Activated gamma-delta T cell treated with anti-CD3 and anti-CD28 coated beads, Interleukin-2, amount 50 U/mL, for 16 hours (primary cell): ENCODE measurements around the gene ATRAID.
"Not testable (repeated sequence)": the region's sequence is repeated elsewhere in the genome, so short reads cannot be mapped to it uniquely, and the experiment has no call there.

ENCODE experiments used
- DNase-seq: peaks from one replicate; pipeline ENCODE4 v3.0.0-alpha.2; 2020; ENCODE audit warnings: low read depth

The ATRAID gene, protein sequence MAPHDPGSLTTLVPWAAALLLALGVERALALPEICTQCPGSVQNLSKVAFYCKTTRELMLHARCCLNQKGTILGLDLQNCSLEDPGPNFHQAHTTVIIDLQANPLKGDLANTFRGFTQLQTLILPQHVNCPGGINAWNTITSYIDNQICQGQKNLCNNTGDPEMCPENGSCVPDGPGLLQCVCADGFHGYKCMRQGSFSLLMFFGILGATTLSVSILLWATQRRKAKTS

DNA sequence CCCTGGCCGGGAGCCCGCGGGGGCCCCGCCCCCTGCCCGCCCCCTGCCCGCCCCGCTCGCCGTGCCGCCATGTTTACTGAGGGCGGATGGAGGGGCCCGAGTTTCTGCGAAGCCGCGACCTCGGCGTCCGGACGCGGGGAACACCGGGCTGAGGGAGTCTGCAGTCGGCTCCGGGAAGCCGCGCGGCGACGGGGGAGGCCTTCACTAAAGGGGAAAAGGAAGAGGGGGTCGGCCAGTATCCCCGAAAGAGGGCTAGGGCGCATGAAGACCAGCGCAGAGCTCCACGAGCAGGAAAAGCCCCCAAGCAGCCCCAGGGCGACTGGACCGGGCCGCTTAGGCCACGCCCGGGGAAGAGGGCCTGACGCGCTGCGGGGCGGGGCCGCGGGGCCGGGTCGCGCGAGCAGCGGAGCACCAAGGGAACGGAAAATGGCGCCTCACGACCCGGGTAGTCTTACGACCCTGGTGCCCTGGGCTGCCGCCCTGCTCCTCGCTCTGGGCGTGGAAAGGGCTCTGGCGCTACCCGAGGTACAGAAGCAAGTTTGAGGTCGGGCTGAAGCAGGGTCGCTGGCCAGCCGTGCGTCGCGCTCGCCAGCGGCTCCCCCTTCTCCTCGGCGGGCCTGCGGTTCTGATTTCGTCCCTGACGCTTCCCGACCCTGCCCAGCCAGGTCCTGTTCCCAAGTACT, at the start of gene ATRAID, which contains the start of gene SLC5A6:
TSS of gene ATRAID (plus strand) at position 99 of the 683 bp plus-strand sequence. CDS start at position 427, 328 bp downstream.
TSS of gene SLC5A6 (minus strand) at position 326 of the 683 bp plus-strand sequence. CDS start 4,618 bp downstream, outside the sequence.
- DNase-seq = peak; percentile 80

DNA sequence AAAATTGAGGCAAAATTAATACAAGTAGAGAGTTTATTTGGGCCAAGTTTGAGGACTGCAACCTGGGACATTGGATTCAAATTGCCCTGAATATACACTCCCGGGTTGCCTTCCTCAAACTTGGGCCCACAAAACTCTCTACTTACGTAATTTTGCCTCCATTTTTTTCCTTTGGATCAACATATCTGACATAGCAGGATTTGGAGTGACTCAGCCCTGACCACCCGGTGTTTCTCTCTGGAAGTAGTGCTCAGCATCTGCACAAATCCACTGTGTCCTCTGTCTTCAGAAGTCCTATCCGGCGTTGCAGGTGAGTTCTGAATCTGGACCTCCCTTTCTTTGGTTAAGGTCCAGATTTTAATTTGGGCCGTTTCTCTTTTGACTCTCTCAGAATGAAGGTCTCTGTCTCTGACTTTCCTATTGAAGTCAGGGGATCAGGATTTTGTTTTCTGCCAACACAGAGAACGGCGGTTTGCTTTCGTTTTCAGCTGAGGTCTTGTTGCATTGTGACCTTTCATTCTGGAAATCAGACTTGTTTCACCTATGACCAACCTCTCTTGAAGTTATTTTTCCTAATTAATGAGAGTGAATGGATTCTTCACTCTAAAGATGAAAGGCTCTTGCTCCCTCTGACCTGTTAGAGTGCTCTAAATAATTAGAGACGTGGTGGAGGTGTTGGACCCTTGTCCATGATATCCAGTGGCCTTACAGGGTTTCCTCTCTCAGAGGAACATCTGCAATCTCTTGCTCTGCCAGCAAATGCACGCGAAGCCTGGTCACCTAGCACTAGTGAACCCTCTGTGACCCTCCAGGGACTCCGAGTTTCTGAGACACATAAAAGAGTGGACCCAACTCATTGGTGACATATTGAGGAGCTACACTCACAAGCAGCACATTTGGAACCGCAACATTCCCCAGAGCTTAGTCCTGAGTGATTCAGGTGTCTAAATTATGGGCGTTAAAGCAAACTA, 49.4 kb upstream of the ATRAID start:
- no peak for DNase-seq

DNA sequence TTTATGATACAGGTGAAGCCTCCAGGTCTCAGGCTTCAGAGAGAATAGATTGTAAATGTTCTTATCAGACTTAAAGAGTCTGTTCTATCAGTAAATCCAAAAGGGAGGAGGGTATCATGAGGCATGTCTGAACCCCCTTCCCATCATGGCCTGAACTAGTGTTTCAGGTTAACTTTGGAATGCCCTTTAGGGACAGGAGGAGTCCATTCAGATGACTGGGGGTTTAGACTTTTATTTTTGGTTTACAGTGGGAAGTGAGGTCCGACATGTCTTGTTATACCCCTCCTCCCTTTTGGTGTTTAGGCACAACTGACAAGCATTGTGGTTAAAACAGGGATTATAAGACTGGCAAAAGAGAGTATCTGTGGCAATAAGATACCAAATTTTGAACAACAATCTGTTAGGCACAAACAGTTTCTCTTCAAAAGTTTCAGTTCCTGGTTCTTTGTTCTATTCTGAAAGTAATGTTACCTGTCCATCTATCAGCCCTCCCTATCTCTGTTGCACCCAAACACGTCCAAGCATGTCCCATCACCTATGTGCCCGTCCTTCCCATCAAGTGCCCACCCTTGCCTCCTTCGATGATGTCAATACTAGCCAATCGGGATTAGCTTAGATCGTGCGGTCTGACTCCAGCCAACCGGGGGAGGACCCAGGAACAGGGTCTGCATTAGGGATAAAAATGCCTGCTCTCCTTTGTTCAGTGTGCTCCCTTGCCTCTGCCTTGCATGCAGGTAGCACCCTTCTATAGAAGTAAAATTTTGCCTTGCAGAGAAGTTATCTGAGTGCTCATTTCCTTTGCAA, 46.7 kb upstream of the ATRAID start:
- no peak for DNase-seq

DNA sequence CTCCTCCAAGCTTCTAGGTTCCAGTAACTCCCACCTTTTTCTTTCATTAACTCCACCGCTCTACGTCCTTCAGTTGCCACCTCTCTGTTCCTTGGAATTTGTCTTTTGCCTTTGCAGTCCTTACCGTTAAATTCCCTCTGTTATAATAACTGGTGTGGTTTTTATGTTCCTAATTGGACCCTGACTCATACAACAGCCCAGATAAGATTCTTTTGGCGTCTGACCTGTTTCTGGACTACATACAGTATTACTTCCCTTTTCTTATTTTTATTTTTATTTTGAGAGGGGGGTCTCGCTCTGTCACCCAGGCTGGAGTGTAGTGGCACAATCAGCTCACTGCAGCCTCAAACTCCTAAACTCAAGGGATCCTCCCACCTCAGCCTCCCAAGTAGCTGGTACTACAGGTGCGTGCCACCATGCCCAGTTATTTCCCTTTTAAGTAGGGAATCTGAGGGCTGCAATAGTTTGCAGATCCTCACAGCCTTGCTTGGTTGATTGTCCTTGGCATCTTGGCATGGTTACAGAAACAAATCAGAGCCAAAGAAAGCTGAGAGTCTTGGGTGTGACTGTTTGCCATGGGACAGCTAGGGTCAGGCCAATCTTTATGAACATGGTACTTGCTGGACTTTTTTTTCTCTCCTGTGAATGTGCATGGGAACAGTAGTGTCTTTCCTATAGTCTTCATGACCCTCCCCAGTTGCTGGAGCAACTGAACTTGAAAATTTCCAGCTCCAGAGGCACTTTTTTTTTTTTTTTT, 41.1 kb upstream of the ATRAID start:
- DNase-seq = no peak

DNA sequence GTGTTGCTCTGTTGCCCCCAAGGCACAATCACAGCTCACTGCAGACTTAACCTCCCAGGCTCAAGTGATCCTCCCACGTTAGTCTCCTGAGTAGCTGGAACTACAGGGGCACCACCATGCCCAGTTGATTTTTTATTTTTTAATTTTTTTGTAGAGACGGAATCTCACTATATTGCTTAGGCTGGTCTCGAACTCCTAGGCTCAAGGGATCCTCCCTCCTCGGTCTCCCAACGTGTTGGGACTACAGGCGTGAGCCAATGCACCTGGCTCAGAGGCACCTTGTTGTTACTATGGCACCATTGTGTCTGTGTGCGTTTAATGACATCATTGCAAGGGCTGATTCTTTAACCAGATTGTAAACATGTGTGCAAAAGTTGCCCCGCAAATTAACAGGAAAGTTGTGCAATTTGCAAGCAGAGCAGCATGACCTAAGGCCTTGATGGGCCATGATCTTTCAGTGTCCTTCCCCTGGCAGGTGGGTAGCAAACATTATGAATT, 40.4 kb upstream of the ATRAID start:
- no peak for DNase-seq

DNA sequence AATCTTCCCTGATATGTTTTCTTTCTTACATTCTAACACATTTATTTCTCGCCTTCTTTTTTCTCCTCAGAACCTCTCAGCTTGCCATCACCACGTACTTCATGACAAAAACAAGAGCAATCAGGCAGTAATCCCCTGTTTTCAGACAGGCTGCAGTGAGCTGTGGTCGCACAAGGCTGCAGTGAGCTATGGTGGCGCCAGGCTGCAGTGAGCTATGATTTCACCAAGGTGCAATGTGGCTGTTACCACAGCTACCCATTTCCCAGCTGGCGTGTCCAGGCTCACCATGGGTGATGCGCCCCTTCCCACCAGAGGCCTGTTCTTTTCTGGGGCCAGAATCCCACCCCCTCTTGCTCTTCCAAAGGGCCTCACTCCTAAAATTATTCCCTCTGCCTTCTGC, 37.2 kb upstream of the ATRAID start:
- no peak for DNase-seq

DNA sequence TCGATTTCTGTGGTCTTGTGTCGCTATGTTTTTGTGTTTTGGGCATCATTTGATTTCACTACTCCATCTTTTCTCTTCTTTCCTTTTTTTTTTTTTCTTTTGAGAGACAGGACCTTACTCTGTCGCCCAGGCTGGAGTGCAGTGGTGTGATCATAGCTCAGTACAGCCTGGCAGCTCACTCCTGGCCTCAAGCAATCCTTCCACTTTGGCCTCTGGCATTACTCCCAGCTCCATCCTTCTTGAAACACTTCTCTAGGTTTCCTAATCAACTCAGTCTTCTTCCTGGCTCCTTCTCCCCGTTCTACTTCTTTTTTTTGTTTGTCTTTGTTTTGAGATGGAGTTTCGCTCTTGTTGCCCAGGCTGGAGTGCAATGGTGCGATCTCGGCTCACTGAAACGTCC, 36.5 kb upstream of the ATRAID start:
- DNase-seq = no peak

DNA sequence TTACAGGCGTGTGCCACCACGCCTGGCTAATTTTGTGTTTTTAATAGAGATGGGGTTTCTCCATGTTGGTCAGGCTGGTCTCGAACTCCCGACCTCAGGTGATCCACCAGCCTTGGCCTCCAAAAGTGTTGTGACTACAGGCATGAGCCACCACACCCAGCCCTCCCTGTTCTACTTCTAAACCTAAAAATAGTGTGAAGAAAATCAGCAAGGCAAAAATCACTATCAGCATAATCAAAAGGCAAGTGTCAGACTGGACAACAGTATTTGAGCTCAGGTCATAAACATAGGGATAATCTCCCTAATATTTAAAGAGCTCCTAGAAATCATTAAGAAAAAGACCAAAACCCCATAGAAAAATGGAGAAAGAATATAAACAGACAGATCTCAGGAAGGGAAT, 36.1 kb upstream of the ATRAID start:
- DNase-seq = not testable (repeated sequence)

DNA sequence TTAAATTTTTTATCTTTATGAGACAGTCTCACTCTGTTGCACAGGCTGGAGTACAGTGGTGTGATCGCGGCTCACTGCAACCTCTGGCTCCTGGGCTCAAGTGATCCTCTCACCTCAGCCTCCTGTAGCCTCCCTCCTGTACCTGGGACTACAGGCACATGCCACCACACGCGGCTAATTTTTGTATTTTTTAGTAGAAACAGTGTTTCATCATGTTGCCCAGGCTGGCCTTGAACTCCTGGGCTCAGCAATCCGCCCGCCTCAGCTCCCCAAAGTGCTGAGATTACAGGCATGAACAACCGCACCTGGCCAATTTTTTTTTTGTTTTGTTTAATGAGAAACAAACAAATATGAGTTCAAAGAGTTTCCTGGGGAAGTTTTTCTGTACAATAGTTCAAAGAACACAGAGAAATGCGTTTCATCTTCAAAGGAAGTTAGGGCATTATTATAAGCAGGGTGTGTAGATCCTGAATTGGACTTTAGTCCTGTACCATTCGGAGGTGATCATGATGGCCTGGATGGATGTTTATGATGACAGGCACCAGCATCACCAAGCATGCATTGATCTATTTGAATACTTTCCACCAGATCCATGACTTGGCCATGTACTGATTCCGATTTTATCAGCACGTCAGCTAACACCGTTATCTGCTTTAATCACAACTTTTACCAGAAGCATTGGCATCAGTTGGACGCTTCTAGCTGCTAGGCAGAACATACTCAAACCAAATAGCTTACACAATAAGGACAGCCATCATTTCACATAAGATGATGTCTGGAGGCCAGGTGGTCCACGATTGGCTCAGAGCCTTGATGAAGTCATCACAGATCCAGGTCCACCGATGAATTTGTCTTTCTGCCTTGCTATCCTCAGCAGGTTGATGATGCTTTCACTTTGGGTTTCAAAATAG, 34.1 kb upstream of the ATRAID start:
- DNase-seq = no peak

DNA sequence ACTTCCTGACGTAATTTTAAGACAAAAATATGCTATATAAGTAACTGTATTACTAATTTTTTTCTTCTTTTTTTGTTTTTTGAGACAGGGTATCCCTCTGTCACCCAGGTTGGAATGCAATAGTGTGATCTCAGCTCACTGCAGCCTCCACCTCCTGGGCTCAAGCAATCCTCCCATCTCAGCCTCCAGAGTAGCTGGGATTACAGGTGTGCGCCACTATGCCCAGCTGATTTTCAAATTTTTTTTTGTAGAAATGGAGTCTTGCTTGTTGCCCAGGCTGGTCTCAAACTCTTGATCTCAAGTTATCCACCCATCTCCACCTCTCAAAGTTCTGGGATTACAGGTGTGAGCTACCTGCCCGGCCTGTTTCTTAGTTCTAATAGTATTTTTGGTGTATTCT, 33.4 kb upstream of the ATRAID start:
- DNase-seq = no peak

DNA sequence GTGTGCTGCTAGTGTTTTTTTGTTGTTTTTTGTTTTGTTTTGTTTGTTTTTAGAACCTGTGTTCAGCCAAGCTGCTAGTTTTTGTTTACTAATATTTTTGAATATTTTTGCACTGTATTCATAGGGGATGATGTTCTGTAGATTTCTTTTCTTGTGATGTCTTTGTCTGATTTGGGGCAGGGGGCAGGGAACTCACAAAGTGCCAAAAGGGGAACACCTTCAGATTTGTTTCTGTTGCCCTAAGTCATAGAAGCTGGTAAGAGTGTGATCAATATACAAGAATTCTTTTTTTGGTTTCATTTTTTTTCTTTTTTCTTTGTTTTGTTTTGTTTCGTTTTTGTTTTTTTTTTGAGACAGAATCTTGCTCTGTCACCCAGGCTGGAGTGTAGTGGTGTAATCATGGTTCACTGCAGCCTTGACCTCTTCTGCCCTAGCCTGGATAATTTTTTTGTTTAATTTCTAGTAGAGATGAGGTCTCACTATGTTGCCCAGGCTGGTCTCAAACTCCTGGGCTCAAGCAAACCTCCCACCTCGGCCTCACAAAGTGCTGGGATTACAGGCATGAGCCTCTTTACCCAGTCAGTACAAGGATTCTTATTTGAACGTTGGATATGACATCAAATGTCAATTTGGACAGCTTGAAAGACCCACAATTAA, 32.4 kb upstream of the ATRAID start:
- no peak for DNase-seq

DNA sequence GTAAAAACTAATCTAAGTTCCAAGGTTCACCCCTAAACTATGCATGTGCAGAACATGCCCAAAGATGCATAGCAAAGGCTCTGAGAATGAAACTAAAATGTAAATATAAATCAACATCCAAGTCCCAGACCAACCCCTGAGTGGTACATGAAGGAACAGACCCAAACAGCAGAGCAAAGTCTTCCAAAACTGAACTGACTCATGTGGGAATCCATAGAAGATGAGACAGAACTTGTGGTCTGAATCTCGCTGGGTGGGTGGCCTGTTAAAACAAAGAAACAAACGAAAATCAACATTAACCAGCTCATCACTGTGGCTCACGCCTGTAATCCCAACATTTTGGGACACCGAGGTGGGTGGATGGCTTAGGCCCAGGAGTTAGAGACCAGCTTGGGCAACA, 29.5 kb upstream of the ATRAID start:
- no peak for DNase-seq

DNA sequence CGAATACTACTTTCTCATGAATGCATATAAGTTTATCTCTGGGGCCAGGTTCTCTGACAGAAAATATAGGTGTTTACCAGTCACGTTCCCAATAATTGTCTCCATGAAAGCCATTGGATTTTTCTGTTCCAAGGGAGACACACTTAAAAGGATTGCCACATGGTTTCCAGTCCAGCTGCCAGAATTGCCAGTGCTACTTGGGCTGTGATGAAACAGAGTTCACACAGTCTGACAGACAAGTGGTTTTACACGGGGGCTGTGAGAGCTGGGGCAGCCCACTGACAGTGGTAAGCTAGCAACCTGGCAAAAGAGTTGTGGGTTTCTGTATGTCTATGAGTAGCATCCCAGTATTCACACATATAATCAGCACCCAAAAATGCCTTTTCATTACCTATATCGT, 27.7 kb upstream of the ATRAID start:
- DNase-seq = no peak

DNA sequence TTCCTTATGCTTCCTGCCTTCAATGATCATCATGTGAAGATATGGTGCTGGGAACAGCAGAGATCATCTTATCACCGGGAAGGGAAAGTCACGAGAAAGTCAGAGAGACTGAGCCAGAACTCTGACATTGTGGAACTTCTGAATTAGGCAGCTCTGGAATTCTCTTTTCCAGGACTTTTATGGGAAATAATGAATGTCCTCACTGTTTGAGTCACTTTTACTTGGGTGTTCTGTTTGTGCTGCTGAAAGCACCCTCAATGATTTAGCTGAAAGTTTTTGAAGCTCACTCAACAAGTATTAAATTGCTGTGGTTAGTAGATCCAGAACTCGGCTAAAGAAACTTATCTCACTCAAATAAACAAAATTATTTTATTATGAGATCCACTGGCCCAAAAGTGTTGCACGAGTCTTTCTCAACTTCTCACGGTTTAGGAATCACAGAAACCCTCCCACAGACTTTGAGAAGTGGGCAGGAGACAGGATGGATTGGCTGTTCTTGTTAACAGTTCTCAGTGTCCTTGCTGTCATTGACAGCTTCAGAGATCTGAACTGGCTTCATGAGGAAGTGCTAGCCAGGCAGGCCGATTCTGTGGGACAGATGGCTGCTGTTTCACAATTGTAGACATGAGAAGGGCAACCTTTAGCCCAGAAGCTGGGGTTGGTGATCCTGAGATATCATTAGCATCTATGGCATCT, 26.4 kb upstream of the ATRAID start:
- no peak for DNase-seq

DNA sequence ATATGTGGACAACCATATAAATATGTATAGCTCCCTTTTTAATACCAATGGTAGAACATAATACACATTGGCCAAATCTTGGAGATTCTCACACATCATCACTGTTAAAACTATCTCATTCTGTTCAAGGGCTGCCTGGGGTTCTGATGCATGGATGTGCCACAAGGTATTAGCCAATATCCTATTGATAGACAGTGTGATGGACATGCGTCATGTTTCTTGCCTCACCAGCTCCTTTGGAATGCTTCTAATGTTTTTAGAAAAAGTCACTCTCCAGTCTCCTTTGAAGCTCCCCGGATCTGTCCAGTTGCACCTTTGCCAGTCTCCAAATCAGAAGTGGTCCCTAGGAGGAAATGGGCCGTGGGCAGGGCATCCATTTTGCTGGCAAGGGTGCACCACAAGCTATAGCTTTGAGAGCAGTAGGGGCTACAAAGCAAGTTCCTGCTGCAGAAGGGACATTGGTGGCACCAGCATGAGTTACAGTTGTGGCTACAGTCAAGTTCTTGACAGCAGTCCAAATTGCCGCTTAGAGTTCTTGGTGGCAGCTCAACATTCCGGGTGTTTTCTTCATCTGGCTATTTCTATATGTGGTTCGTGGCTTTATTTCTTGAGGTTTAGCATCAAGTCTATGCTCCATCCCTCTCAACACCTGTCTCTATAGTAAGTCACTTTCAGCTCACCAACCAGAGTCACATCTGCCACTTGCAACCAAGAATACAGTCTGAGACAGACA, 25.1 kb upstream of the ATRAID start:
- no peak for DNase-seq

DNA sequence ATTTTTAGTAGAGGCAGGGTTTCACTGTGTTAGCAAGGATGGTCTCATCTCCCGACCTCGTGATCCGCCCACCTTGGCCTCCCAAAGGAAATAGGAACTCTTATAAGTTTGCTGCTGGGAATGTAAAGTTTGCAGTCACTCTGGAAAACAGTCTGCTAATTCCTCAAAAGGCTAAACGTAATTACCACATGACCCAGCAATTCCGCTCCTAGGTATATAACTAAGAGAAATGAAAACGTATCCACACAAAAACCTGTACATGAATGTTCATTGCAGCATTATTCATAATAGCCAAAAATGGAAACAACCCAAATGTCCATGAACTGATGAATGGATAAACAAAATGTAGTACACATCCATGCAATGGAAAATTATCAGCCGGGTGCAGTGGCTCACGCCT, 21.9 kb upstream of the ATRAID start:
- DNase-seq = no peak

DNA sequence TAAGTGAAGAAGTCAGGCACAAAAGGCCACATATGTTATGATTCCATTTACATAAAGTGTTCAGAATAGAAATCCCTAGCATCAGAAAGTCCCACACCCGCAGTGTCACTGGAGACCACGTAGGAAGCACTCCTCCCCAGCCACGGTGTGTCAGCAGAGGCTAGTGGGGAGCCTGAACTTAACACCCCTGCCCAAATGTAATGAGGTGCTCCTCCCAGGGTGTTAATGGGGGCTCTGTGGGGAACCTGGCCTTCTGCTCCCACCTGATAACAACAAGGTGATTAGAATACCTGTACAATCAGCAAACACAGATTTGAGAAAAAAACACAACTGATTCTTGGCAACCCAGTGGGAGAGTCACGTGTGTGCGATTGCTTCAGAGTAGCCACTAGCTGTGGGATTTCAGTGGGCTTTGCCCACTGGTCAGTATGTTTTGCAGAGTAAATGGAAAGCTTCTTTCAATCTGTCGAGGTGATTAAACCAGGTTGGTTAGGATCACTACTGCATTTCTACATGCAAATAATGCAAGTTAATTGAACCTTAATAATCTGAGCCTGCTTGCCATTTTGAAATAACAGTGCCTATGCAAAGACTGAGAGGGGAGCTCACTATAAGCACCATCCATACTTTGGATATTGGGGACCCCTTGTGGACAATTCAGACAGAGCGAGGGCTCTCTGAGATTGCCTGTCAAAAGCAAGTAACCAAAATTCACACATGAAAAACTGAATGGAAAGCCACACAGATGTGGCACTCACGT, 20.6 kb upstream of the ATRAID start:
- DNase-seq = no peak
